Measurements from ENCODE around the gene ARHGAP26.
"Not testable (repeated sequence)": the region's sequence is repeated elsewhere in the genome, so short reads cannot be mapped to it uniquely, and the experiment has no call there.

ARHGAP26 gene

DNA sequence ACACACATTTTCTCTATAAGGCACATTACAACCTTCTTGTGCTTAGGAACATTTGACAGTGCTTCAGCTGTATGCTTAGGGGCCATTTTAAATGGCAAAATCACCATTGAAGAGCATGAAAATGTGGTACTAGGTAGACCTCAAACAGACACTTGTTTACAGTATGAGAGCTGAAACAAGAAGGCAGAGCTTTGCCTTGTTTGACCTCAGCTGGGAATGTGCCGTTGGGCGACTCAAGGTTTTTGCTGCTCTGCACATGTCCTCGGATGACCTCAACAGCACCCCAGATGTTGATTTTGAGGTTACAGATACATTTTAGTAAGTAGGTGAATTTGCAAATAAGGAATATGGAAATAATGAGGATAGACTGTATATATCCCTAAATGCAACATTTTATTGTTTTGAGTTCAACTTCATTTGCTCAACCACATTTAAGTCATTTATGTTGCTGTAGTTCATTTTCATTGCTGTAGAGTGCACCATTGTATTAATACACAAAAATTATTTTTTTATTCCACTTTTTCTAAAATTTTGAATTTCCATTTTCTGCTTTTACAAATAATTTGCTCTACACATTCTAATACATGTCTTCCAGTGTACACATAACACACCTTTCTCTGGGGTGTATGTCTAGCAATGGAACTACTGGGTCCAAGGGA lies 426.6 kb downstream of the ARHGAP26 start:
- no peak for DNase-seq (ENCODE audit: low read depth in 1 of 2, low spot score in 1 of 2)

DNA sequence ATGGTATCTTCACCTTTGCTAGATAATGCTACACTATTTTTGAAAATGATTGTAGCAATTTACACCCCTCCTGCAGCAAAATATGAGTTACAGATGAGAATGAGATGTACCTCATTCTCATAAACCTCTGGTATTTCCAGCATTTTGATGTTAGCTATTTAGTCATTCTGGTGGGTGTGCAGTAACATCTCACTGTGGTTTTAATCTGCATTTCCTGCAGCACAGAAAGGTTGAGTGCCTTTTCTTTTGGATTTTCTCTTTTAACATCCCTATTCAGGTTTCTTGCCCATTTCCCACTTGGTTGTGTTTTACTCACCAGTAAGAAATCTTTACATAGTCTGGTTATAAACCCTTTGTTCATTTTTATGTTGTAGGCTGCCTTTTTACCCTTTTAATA lies 427.1 kb downstream of the ARHGAP26 start:
- no peak for DNase-seq (ENCODE audit: low read depth in 1 of 2, low spot score in 1 of 2)

DNA sequence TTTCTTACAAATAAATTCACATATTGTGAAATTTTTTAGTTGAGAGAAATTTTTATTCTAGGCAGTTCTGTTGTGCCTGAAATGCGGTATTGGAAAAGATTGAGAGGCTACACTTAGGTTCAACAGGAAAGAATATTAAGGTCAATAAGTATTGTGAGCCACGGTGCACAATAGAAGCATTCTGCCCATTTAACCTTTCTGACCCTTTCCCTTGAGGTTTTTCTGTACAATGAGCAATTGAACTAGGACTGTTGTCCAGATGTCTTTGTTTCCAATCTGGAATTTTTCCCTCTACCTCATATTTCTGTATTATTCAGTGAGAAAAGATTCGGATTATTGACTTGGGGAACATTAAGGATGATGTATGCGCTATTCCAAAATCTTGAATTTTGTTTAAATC lies 428.2 kb downstream of the ARHGAP26 start:
- no peak for DNase-seq (ENCODE audit: low read depth in 1 of 2, low spot score in 1 of 2)

DNA sequence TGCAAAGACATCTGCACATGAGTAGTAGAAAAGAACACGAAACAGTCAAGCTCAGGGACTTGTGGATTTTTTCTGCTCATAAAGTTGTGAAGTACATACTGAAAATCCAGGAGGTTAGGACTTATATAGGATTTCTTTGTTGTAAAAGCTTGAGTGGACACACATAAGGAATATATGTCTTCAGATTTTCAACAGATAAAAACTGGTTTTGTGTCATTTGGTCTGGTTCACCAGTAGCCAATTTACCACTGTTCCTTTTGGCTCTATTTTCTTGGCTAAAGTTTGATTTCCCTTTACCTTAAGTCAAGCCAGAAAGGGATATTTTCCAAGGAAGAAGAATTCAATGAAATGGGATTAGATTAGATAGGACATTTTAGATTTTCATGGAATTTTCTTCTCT lies 429.0 kb downstream of the ARHGAP26 start:
- DNase-seq (ENCODE audit: low read depth in 1 of 2, low spot score in 1 of 2), result no peak

DNA sequence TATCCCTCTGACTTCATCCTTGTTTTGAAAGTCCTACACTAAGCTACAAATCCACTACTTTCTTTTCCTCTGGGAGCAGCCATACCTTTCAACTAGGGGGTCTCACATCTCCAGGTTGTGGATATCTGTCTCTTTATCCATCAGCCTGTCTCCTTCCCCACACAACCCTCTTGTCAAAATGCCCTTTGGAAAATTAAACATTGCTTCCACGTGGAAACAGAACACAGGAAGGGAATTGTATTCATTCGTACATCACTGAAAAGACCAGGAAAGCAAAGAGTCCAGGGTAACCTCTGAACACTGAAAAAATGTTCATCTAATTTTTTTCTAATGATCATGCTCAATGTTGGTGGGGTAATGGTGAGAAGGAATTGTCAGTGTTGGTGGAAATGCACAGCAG lies 429.7 kb downstream of the ARHGAP26 start:
- no peak for DNase-seq (ENCODE audit: low read depth in 1 of 2, low spot score in 1 of 2)

DNA sequence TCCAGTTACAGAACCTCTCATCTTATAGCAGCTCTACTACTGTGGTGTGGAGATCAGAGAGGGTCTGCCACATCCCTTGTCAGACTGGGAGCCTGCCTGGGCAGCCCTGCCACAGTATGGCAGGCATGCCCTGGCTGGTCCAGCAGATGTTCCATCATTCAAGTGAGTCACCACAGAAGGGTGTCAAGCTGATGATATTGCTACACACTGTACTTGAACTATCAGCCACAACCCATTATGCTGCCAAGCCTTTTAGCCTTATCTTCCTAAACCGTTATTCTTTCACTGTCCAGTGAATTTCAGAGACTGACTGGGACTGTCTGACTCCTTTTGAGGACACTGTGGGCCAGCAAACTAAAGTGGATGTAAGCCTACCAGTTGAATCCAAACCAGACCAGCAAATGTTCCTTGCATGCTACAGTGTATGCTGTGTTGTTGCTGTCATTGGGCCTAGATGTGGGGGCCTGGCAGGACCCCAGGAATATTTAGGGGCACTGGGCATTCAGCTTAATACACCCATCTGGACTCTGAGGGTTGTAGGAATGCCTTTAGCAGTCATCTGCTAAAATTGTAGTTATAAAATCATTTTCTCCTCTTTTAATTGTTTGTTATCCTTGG lies 430.7 kb downstream of the ARHGAP26 start:
- no peak for DNase-seq (ENCODE audit: low read depth in 1 of 2, low spot score in 1 of 2)

DNA sequence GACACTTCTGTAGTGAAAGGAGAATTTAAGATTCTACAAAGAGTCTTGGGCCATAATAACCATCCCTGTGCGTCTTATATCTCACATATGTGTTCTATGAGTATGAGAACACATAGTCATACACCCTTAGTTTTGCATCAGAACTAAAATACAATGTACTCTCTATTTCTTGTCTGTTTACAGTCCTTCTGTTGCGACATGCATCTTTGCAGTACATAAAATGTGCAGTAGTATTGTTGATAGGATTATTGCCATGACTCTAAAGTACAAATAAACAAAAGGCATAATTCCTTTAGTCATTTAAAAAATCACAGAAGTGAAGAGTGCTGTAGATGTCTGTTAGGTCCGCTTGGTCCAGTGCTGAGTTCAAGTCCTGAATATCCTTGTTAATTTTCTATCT lies 431.4 kb downstream of the ARHGAP26 start:
- no peak for DNase-seq (ENCODE audit: low read depth in 1 of 2, low spot score in 1 of 2)

DNA sequence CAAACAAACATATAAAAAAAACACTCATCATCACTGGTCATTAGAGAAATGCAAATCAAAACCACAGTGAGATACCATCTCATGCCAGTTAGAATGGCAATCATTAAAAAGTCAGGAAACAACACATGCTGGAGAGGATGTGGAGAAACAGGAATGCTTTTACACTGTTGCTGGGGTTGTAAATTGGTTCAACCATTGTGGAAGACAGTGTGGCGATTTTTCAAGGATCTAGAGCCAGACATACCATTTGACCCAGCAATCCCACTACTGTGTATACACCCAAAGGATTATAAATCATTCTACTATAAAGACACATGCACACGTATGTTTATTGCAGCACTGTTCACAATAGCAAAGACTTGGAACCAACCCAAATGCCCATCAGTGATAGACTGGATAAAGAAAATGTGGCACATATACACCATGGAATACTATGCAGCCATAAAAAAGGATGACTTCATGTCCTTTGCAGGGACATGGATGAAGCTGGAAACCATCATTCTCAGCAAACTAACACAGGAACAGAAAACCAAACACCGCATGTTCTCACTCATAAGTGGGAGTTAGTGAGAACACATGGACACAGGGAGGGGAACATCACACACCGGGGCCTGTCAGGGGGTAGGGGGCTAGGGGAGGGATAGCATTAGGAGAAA lies 433.3 kb downstream of the ARHGAP26 start:
- not testable (repeated sequence) for DNase-seq (ENCODE audit: low read depth in 1 of 2, low spot score in 1 of 2)

DNA sequence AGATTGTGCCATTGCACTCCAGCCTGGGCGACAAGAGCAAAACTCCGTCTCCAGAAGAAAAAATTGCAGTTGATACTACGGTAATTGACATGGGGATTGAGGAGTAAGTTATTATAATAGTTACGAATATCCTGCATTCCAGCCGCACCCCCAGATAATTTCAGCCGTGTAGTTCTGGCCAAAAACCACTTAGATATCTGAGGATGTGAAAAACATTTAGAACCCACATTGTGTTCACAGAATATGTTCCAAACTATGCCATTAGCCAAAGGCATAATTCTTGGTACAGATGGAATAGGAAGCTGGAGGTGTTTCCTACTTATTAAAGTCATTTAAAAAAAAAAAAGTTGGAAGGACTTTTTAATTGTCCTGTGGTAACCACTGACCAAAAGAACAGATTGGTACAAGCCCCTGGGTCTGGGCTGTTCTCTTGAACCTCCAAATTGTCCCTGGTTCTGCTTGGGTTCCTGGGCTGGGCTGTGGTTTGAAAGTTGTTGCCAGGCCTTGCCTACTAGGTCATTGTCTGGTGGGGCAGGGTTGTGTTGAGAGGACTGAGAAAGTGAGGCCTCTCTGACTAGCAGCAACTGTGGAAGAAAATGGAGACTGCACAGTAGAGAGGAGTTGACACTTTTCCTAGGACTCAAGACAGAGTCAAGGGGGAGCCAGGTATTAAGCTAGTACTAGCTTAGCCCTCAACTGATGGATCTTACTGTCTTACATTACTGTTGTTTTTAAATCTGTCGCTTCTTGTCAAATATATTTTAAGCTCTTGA lies 434.5 kb downstream of the ARHGAP26 start:
- DNase-seq (ENCODE audit: low read depth in 1 of 2, low spot score in 1 of 2), result no peak

DNA sequence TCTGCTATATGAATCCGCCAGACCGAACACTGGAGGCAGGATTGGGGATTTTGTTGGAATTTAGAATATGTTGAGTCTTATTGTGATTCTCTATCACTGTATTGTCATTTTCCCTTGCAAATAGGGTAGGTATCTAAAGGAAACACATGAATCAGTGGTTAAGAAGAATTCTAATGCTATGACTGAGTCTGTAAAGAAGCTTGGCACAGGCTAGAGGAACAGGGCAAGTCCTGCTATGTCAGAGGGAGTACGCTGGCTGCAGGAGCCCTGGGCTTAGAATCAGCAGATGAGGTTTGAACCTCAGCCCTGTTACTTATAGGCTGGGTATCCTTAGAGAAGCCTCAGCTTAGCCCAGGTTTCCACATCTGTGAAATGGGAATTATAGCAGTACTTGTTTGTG lies 435.2 kb downstream of the ARHGAP26 start:
- DNase-seq (ENCODE audit: low read depth in 1 of 2, low spot score in 1 of 2), result no peak

DNA sequence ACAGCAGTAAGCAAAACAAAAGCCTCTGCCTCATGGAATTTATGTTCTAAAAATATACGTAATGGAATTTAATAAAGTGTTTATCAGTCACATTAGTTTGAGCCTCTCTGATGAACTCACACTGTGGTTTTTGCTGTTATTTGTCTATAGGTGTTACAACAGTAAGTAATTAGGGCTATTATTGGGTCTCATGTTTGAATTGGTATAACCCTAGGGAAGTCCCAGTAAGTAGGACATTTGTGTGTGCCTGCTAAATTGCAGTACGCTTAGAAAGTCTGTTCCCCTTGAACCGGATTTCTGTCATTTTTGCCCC lies 435.7 kb downstream of the ARHGAP26 start:
- DNase-seq (ENCODE audit: low read depth in 1 of 2, low spot score in 1 of 2), result no peak

DNA sequence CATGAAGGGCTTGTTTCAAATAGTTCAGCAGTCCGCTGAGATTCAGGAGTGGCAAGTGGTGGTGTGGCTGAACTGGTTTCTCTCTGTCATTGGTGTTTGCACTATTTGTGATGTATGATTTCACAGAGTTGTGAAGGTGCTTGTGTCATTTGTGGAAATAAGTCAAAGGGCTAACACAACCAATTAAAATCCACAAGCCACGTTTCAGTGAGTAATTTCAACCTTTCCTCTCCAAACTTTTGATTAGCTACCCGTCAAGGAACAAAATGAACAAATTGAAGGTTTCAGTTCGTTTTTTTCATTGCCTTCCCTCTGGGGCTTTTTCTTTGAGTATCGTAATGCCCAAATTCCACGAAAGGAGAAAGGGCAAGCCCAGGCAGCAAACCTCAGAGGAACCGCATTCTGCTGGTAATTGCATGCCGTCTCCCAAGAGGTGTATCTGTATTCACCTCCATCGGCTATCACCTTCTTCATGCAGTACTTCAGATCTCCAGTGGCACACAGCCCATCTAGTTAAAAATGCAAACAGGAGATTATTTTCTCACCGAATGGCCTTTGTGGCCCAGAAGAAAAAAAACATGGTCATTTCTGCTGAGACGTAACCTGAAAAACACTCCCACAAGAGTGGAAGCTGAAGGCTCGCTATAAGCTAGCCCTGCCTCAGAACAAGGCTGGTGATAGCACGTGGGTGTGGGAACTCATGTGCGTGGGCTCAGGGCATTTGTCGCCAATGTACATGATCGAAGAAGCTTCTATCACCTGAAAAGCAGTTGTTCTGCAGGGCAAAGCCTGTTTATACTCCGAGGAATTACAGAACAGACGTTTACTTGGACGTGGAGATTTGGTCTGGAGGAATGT lies 436.2 kb downstream of the ARHGAP26 start:
- no peak for DNase-seq (ENCODE audit: low read depth in 1 of 2, low spot score in 1 of 2)

DNA sequence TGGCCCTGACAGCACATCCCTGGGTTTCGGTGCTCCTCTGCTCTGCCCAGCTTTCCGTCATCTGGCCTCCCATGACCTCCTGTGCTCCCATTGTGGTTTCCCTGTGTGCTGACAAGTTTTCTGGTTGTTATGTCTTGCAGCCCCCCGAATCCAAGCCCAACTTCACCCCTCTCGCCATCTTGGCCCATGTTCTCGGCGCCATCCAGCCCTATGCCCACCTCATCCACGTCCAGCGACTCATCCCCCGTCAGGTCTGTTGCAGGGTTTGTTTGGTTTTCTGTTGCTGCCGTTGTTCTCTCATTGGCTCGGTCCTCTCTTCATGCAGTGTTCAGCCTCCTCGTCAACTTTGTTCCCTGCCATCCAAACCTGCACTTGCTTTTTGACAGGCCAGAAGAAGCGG lies 436.9 kb downstream of the ARHGAP26 start:
- no peak for DNase-seq (ENCODE audit: low read depth in 1 of 2, low spot score in 1 of 2)

DNA sequence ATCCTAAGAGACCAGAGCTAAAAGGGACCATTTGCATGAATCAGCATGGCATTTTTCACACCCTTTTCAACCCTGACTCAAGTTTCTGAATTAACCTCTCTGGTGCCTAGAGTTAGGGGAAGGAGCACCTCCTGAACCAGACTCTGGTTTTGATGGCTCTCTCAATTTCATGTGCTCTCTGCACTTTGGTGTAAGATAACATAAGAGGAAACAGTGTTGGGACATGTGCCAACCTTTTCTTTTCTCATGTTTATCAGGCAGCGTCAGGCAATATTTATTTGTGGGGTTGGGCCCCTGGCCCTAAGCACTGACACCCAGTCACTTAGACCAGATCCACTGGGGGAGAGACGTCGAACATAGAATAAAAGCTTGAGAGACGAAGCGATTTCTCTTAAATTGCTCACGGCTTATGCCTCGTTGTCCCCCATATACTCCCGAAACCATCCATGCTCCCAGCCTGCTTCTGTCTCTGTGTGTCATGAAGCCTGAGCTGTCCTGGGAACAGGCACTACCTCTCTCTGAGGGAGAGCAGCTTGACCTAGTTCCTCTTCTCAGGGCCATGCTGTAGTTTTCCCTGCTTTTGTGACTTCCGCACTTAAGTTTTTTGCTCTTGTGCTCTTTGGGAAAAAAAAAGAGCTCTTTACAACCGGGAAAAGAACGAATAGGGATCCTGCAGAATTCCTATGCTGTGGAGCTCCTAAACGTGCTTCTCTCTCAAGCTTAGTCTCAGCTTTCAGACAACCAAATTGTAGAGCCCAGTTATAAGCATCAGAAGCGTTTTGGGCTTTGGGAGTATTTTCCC lies 437.6 kb downstream of the ARHGAP26 start:
- DNase-seq (ENCODE audit: low read depth in 1 of 2, low spot score in 1 of 2), result no peak

DNA sequence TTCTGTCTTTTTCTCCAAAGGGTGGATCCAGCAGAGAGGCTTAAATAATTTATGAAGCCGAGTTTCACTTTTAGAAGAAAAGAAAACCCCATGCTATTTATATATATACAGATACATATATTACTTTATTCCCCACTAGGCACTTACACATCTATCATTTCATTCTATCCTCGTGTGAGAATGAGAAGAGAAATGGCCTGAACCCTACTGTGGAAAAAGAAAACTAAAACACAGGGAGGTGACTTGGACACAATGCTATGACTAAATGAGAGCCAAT lies 438.1 kb downstream of the ARHGAP26 start:
- no peak for DNase-seq (ENCODE audit: low read depth in 1 of 2, low spot score in 1 of 2)

DNA sequence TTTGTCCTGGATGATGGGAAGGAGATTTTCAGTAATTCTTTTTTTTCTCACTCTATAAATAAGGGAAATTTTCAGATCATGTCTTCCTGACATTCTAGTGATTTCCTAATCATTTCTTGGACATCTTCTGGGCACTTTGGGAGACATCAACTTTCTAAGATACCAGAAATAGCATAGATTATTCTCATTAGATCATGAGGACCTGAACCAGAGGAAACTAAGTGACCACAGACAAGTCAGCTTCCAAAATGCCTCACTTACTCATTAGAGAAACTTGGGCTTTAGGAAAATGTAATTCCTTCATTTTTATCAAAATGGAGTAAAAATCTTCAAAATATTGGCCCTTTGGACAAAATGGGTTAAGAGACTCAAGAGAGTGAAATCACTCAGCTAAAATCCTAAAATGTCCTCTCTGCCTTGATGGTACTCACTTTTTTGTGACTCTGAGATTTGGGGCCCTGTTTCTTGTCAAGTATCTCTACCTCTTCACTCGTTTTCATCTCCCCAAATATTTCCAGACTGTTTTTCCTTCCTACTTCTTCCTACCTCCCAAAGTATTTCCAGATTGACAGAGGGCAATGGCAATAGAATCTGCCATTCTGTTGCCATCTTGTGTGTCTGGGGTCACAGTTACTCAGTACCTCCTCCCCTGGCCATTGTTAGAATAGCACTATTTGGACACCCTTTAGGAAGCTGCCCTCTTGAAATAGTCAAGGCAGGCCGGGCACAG lies 438.8 kb downstream of the ARHGAP26 start:
- DNase-seq (ENCODE audit: low read depth in 1 of 2, low spot score in 1 of 2), result no peak

DNA sequence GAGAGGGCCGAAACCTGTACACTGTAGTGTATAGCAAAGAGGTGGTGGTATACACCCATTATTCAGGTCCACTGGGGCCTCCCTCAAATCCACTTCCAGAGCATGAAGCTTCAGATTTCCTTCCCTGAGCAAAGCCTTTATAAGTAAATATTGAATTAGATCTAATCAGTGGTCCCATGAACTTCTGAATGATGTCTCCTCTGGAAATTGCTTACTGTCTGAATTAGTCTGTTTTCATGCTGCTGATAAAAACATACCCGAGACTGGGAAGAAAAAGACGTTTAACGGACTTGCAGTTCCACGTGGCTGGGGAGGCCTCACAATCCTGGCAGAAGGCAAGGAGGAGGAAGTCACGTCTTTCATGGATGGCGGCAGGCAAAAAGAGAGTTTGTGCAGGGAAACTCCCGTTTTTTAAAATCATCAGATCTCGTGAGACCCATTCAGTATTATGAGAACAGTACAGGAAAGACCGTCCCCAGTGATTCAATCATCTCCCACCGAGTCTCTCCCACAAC lies 439.8 kb downstream of the ARHGAP26 start:
- no peak for DNase-seq (ENCODE audit: low read depth in 1 of 2, low spot score in 1 of 2)

DNA sequence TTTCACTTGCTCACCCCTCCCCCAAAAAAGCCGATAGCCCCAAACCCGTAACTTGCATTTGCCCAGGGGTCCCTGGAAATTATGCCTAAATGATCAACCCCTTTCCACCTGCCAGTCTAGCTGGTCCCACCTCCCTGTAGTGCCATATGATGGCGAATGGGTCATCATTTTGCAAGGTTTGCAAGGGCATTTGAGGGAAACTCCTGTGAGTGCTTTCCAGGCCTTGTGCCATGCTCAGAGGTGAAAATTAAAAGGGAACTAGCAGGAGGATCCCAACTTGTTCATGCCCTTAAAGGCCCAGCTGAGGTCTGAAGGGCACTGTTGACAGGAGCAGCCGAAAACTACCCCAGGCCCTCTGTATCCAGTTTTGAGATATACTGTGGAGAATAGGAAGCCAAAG lies 440.4 kb downstream of the ARHGAP26 start:
- no peak for DNase-seq (ENCODE audit: low read depth in 1 of 2, low spot score in 1 of 2)

DNA sequence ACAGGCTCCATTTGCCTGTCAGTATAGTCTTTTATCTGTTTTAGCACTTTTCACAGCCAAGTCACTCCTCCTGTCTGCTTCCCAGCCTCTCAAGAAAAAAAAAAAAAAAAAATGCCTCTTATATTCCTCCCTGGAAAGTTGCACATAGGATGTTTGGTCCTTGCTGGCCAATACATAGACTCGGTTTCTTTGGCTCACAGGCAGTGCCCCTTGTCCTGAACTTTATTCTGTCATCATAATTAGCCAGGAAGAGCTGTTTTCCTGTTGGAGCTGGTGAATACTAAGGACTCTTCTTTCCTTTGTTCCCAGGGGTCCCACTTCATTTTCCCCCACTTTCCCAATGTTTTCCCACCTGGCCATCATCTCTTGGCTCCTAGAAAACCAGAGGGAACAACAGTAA lies 442.1 kb downstream of the ARHGAP26 start:
- DNase-seq (ENCODE audit: low read depth in 1 of 2, low spot score in 1 of 2), result no peak
